Caki2 (cell line): ENCODE results near the gene PARM1. TPM values are rescaled to one million over a fixed set of nuclear protein-coding genes. Genes with fewer than 3 reads are reported as not detected.

ENCODE experiments used
- DNase-seq: peaks from one replicate; pipeline ENCODE4 v3.0.0-alpha.2; 2015; ENCODE audit warnings: low read depth
- in situ Hi-C: cut with HindIII; loops from 2 replicates; pipeline ENCODE4 v1.10.0; 2016; ENCODE audit warnings: low sequenced_read_pairs, low pct_unique_long_range_greater_than_20kb, mixed read lengths
- total RNA-seq: library from RNA; depleted of rRNA; stranded (reverse); fragments of >200 nt; shearing (Covaris generic); gene quantifications from 2 replicates; pipeline ENCODE4 v1.2.3, GENCODE V29; 2014; ENCODE audit warnings: low replicate concordance

Gene PARM1
- total RNA-seq, 1 experiment from 2014 or later = 0.10 TPM

DNA sequence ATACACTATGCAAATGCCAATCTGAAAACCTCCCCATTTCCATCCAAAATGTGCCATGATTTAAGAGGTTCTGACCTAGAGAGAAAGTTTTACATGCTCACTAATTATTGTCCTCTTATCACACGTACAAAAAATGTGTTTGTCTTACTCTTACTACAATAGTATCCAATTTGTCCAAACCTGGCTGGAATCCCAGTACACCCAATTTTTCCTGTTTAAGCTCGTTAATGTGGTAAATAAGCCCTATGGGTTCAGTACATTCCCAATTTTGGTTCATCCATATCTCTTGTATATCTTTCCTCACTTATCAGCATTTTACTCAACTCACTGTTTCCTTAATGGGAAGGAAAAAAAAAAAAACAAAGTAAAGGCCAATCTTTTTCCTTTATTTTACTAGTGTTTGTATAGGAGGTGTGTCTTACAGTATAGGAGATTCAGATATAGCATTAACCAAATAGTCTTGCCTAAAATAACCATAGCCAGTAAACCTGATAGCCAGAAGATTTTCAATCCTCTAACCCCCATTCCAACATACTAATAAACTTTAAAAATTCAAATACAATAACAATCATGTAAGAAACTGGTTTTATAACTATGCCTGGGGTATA is 109.8 kb downstream of the PARM1 start:
- no peak for DNase-seq
- in situ Hi-C loops = no loop called here

DNA sequence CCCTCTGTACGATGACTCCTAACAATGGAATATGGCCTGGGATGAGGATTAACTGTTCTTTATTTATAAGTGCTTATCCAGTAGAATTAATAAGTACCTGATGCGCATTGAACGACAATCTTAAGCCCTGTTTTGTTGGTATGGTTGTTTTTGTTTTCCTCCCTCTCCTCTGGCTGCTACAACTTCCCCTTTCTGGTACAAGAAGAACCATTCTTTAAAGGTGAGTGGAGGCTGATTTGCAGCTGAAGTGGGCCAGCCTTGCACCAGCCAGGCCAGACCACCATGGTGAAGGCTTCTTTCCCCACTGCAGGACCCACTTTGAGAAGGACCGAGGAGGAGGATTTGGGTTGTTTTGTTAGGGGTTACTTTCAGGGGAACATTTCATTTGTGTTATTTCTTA is 113.3 kb downstream of the PARM1 start:
- no peak for DNase-seq
- in situ Hi-C loops = no loop called here

DNA sequence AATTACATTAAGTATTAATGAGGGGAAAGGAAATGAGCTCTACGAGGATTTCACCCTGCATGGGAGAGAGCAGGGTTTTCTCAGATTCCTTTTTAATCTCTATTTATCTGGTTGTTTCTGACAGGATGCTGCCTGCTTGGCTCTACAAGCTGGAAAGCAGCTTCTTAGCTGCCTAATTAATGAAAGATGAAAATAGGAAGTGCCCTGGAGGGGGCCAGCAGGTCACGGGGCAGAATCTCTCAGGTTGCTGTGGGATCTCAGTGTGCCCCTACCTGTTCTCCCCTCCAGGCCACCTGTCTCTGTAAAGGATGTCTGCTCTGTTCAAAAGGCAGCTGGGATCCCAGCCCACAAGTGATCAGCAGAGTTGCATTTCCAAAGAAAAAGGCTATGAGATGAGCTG is 113.7 kb downstream of the PARM1 start:
- in situ Hi-C loops = no loop called here
- no peak for DNase-seq

DNA sequence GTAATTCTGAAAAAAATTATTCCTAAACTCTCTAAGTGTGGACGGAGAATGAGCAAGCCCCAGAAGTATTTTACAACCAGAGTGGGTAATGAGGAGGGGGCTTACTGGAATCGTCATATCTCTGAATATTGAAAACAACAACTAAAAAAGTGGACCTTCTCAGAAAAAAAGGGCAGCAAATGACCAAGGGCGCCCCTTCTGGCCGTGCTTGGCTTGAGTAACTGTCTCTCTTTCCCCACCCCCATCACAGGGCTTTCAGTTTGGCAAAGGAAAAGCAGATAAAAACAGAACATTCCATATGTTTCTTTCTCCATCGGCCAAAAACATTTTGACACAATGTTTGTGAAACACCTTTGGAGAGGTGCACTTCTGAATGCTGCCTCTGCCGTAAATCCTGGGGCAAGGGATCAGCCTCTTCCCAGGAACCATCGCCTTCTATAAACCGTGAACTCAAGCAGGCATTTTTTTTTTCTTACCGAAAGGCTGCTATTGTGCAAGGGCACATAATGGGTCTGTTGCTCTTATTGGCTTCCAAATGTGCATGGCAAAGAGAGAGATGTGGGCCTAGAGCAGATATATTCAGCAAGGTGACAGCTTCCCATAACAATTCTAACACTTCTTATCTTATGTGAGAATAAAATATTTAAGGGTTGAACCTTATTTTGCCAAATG is 115.4 kb downstream of the PARM1 start:
- in situ Hi-C loops = no loop called here
- no peak for DNase-seq

DNA sequence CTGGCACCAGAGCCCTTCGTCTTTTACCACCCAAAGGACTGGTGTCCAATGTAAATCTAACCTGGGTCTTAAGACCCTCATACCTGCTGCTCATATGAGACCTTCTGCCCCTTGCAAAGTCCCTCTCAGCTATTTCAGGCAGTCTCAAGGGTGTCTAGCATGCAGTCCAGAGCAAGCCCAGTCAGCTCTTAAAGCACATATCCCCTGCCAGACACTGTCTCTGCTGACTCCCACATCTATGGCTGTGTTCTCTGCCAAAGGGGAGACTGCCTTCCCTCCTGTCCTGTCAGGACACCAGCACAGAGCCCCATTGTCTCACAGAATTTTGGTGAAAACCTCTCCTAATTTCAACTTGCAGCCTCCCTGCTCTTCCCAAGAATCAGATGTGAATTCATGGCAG is 118.5 kb downstream of the PARM1 start:
- in situ Hi-C loops = no loop called here
- DNase-seq = no peak

DNA sequence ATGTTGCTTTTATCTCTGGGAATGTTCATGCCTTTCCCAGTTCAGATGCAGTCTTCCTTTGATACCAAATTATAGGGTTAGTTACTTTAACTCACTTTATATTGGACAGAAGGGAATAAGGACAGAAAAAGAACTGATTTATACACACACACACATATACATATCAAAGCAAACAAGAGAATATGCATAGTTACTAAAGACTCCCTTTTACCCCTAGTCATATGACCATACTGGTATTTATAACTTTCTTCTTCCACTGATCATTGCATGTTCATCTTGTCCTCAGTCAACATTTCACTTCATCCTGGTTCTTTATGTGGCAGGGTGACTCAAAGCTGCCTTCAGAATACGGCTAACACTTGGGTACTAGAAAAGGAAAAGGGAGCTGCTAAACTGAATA is 120.4 kb downstream of the PARM1 start:
- in situ Hi-C loops = no loop called here

DNA sequence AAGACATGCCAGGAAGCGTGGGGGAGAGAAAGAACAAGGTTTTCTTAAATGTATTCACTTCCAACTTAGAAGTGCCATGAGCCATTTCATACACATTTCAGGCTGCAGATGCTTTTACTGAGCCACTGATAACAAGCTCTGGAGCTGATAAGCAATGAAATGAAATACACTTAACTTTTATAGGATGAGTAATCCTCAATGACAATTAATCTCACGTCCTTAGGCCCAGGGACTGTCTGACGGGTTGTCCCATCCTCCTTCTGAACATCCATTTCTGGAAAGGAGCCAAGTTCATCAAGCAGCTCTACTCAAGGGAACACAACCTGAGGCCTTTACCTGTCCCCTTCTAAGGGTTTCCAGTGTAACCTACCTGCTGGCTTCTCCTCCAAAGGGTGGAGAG is 121.2 kb downstream of the PARM1 start:
- DNase-seq = no peak
- in situ Hi-C loops = no loop called here

More for the DNA sequence above, 120.4 kb downstream of the PARM1 start:
- no peak for DNase-seq

DNA sequence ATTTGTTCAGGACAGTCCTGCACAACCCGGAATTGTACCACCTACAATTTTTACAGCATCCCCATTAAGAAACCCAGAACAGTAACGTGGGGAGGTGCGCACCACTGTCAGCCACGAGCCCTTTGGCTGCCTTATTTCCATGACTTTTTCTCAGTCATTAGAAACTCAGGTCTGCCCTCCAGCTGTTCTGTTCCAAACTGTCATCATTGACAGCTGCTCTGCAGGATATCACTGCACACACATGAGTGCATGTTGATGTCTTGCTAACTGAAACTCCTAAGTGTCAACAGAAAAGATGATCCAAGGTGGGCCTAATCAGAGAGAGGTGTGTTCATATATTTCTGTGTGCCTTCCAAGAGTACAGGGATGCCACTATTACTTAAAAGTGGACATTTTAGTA is 123.4 kb downstream of the PARM1 start:
- in situ Hi-C loops = no loop called here

DNA sequence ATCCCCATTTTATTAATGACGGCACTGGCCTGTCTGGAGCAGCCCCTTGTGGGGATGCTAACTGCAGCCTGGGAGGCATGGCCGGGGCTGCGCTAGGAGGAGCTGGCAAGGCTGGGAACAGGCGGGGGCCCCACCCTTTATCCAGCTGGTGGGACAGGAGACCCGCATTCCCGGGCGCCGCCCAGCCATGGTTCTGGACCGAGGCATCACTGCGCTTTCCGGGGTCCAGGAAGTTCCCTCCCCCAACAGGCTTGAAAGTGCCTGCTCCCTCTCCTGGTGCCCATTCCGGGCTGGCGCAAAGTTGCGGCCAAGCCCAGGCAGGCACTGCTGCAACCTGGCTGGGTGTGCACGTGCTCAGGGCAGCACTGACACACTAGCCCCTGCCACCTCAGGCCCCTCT is 124.5 kb downstream of the PARM1 start:
- in situ Hi-C loops = no loop called here
- no peak for DNase-seq

More for the DNA sequence above, 123.4 kb downstream of the PARM1 start:
- DNase-seq = no peak

DNA sequence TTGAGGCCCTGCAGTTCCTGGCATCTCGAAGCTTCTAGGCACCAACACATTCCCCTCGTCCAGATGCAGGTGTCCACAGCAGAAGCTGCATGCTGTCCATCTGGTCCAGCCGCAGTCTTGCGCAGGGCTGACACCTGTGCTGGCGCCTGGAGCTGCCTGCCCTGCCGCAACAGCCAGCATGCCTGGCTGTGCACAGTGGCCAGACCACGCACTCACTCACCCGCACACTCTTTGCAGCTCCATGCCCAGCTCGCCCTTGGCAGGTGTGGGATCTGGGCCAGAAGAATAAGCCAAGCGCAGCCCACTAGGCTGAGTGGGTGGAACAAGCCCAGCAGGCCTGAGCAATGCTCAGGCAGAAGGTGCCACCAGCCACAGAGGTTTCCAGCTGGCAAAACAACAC is 125.6 kb downstream of the PARM1 start:
- in situ Hi-C loops = no loop called here
- no peak for DNase-seq

DNA sequence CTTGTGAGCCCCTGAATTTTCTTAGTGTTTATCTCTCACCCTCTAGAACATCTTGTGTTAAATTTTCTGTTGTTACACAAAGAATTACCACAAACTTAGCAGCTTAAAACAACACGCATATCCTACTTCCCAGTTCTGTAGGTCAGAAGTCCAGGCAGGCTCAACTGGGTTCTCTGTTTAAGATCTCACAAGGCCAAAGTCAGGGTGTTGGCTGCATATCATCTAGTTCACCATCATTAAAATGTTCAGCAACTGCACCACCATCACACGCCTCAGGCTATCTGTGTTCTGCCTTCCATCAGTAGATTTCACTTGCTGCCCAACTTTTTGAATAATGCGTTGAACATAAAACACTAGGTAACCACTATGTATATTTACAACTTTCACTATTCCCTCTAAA is 130.5 kb downstream of the PARM1 start:
- in situ Hi-C loops = no loop called here
- DNase-seq = no peak

DNA sequence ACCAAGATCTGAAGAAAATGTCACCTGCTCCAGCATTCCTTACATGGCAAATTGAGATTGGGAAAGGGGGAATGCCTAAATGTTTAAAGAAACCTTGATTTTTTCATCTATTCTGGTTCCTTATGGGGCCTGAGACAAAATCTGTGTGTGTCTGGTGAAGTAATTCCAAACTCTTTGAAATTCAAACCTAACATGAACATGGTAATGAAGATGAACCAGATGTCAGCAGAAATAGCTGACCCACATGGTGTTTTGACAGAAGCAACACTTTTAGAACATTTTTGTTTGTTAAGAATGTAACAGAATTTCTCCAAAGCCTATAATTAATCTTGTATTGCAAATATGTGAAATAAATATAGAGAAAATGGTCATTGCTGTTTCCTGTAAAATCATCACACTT is 133.0 kb downstream of the PARM1 start:
- in situ Hi-C loops = no loop called here
- DNase-seq = no peak

DNA sequence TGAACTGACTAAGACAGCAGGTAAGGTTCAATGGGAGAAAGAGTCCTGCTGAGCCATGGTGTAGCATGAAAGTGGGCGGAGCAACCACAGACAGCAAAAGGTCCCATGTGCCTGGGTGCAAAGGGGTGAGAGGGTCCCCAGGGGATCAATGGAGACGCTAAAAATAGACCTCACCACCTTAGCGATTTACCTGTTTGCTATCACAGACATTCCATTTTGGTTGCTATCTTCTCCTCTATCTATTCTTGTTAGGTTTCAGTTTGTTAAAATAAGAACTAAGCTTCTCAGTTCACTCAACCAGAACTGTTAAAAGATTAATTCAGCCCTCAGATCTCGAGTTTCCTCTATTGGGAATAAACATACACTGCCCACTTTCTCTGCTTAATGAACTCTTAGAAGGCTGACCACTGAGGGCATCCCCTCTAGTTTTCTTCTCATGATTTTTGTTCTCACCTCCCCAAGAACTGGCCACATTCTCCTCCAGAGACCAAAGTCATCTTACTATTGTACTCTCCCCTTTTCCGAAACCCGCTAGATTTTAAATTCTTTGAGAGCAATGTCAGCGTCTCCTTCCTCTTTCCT is 136.7 kb downstream of the PARM1 start:
- DNase-seq = no peak
- in situ Hi-C loops = no loop called here

DNA sequence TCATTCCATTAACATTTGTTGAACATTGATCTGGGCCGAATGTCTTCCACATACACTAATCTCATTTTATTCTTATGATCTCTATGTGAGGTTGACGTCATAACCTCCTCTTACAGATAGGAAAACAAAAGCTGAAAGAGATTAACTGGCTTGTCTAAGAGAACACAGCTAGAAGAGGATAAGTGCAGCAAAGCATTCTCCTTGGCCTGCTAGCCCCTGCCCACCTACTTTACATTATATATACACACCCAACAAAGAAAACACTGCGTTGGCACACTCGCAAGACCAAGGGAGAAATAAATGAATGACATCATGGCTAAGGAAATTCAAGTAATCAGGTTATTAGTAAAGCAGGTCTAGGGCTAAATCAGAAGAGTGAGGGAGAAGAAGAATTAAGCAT is 138.4 kb downstream of the PARM1 start:
- in situ Hi-C loops = no loop called here

DNA sequence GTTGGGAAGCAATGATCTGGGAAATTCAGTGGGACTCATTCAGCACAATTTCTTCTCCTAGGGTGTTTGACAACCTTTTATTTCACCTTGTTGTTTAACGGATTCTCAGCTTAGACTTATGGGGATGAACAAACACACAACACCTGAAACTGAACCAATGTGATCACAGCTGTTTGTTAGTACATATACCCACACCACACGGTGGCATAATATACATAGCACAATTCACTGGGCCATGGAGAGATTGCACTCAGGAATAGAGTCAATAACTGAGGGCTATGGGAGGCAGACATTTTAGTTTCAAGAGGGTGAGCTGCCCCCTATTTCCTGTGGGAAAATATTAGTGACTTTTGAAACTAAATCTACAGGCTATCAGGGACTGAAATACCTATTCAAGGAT is 148.0 kb downstream of the PARM1 start:
- in situ Hi-C loops = no loop called here
- no peak for DNase-seq

More for the DNA sequence above, 138.4 kb downstream of the PARM1 start:
- no peak for DNase-seq

DNA sequence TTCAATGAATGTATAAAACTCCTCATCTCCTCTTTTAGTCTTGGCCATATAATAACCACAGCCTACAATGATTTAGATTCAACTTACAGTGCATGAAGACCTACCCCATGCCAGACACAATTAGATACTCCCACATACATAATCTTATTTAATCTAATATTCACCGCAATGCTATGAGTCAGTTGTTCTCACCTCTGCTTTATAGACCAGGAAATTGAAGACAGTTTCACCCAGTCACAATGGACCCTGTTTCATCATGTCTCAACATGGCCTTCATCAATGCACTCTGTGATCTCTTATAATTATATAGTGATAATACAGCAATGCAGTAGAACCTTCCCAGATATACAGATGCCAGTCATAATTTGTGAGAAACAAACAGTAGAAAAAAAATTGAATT is 148.6 kb downstream of the PARM1 start:
- DNase-seq = no peak
- in situ Hi-C loops = no loop called here

DNA sequence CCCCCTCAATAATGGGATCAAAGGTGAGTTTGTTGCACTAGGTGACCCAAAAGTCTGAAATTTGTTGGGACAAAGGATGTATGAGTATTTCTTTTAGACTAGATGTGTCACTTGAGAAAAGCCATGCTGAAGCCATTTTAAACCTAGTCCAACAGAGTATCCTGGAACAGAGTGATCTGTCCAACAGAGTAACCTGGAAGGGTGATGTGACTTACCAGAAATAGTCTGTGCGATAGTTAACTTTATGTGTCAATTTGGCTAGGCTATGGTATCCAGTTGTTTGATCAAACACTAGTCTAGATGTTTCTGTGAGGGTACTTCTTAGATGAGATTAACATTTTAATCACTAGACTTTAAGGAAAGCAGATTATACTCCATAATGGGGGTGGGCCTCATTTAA is 154.5 kb downstream of the PARM1 start:
- DNase-seq = no peak
- in situ Hi-C loops = no loop called here

DNA sequence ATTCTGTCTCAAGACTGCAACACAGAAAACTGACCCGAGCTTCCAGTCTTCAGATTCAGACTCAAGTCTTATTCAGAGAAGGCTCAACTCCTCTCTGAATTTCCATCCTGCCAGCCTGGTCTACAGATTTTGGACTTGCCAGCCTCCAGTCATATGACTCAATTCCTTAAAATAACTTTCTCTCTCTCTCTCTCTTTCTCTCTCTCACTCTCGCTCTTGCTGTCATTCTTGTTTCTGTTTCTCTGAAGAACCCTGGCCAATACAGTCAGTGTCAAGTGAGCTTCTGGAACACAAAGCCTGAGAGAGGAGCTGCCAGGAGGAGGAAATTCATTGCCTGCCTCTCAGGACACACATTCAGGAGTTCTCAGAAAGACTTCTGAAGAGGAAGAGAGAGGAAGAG is 154.9 kb downstream of the PARM1 start:
- no peak for DNase-seq

DNA sequence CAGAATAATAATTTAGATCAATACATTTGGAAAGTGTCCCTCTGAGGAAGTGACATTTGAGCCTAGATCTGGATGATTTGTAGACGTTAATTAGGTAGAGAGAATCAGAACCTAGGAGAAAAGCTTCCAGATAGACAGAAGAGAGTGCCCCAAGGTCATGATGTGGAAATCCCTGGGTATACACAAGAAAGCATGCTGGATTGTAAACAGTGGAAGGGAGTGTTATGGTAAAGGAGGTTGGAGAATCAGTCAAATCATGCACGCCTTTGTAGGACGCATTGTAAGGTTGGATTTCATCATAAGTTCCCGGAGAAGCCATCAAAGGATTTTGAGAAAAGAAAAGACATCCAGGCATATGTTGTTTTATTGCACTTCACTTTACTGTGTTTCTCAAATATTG is 156.3 kb downstream of the PARM1 start:
- in situ Hi-C loops = no loop called here

More for the DNA sequence above, 154.9 kb downstream of the PARM1 start:
- in situ Hi-C loops = no loop called here

DNA sequence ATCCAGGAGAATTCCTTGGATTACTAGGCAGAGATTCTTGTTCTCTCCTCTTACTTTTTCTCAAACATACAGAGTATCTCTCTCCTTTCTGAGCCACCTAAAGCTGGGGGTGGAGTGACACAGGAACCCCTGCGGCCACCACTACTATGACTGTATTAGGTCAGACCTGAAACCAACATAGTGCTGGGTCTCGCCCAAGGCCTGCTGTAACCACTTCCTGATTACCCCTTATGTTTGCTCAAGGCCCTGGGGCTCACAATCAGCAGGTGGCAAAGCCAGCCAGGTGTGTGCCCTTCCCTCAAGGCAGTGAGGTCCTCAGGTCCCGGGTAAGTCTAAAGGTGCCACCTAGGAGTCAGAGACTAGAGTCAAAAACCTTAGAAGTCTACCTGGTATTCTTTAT is 166.4 kb downstream of the PARM1 start:
- no peak for DNase-seq
- in situ Hi-C loops = no loop called here

More for the DNA sequence above, 156.3 kb downstream of the PARM1 start:
- DNase-seq = no peak
